PC-9 (cell line): ENCODE measurements around the gene TRPT1. TPM values are rescaled to one million over a fixed set of nuclear protein-coding genes. Genes with fewer than 3 reads are reported as not detected.

Source experiments
- BruUV-seq: library from RNA; stranded (reverse); fragments of 400-500 nt; replicated peaks from 2 replicates; lab custom pipeline; 2021; lab: Mats Ljungman, UMichigan
- CTCF ChIA-PET: fragments of 300-600 bp; sonication (Branson Sonifier 250); formaldehyde crosslinking; loops from one replicate; lab custom pipeline; 2022; ENCODE audit warnings: antibody characterized with exemption; lab: Charles Lee
- POLR2A ChIA-PET: fragments of 300-600 bp; sonication (Branson Sonifier 250); formaldehyde crosslinking; loops from one replicate; lab custom pipeline; 2022; ENCODE audit warnings: antibody characterized with exemption; ENCODE audit not compliant: unreplicated experiment; lab: Charles Lee
- DNase-seq, 2 experiments: peaks; one replicate each; pipeline versions ENCODE4 v3.0.0 to v3.0.0-alpha.2; 2015 to 2022; ENCODE audit warnings: mixed read lengths in 1 of 2
- H2AFZ ChIP-seq: fragments of 200-600 bp; sonication (generic); 2 replicates; pipeline ENCODE4 v1.8.1; 2017; ENCODE audit warnings: antibody characterized with exemption
- H3F3A ChIP-seq: fragments of 200-600 bp; sonication (generic); 2 replicates; pipeline ENCODE4 v1.8.1; 2017; ENCODE audit warnings: antibody characterized with exemption, mild to moderate bottlenecking, low read depth; ENCODE audit not compliant: insufficient read depth
- H3K27ac ChIP-seq: fragments of 200-600 bp; sonication (generic); 2 replicates; pipeline ENCODE4 v1.6.1; 2016; ENCODE audit warnings: mixed run types
- H3K27me3 ChIP-seq: fragments of 200-600 bp; sonication (generic); 2 replicates; pipeline ENCODE4 v1.6.1; 2016; ENCODE audit warnings: low read depth, mixed run types; ENCODE audit not compliant: insufficient read depth
- H3K36me3 ChIP-seq: fragments of 200-600 bp; sonication (generic); 2 replicates; pipeline ENCODE4 v1.6.1; 2016; ENCODE audit warnings: low read depth, mixed run types
- H3K4me1 ChIP-seq: fragments of 200-600 bp; sonication (generic); replicated peaks from 2 replicates; pipeline ENCODE4 v1.6.1; 2016; ENCODE audit warnings: mixed run types; ENCODE audit not compliant: insufficient read depth
- H3K4me2 ChIP-seq: fragments of 200-600 bp; sonication (generic); 2 replicates; pipeline ENCODE4 v1.6.1; 2017; ENCODE audit warnings: mixed run types
- H3K4me3 ChIP-seq: fragments of 200-600 bp; sonication (generic); 2 replicates; pipeline ENCODE4 v1.6.1; 2016; ENCODE audit warnings: mixed run types
- H3K79me2 ChIP-seq: fragments of 200-600 bp; sonication (generic); 2 replicates; pipeline ENCODE4 v1.6.1; 2017; ENCODE audit warnings: low read depth, mixed run types
- H3K9me2 ChIP-seq: fragments of 200-600 bp; sonication (generic); 2 replicates; pipeline ENCODE4 v1.8.1; 2017; ENCODE audit warnings: mild to moderate bottlenecking; ENCODE audit not compliant: insufficient read depth
- H3K9me3 ChIP-seq: fragments of 200-600 bp; sonication (generic); 2 replicates; pipeline ENCODE4 v1.8.1; 2016; ENCODE audit warnings: low read depth; ENCODE audit not compliant: insufficient read depth
- H4K20me1 ChIP-seq: fragments of 200-600 bp; sonication (generic); 2 replicates; pipeline ENCODE4 v1.8.1; 2017; ENCODE audit not compliant: insufficient read depth
- EZH2 ChIP-seq: fragments of 200-600 bp; sonication (generic); IDR thresholded peaks from 2 replicates; pipeline ENCODE4 v1.8.0; 2017; ENCODE audit warnings: antibody characterized with exemption, low read depth
- intact Hi-C: fragments of 100-400 bp; cut with micrococcal nuclease; formaldehyde crosslinking; loops from one replicate; pipeline ENCODE4 v1.10.0; 2022; ENCODE audit not compliant: unreplicated experiment
- total RNA-seq: library from RNA; stranded (reverse); gene quantifications from 2 replicates; pipeline ENCODE4 v1.2.3, GENCODE V29; 2021
- TF ChIP-seq, protein P1 (sequence below): fragments of 200-600 bp; sonication (generic); conservative IDR thresholded peaks from 2 replicates; pipeline ENCODE4 v1.6.1; 2017; ENCODE audit warnings: mixed run types, antibody characterized with exemption, mild to moderate bottlenecking, moderate library complexity

TRPT1 gene
- total RNA-seq, 1 experiment from 2014 or later, result 55.2 TPM

DNA sequence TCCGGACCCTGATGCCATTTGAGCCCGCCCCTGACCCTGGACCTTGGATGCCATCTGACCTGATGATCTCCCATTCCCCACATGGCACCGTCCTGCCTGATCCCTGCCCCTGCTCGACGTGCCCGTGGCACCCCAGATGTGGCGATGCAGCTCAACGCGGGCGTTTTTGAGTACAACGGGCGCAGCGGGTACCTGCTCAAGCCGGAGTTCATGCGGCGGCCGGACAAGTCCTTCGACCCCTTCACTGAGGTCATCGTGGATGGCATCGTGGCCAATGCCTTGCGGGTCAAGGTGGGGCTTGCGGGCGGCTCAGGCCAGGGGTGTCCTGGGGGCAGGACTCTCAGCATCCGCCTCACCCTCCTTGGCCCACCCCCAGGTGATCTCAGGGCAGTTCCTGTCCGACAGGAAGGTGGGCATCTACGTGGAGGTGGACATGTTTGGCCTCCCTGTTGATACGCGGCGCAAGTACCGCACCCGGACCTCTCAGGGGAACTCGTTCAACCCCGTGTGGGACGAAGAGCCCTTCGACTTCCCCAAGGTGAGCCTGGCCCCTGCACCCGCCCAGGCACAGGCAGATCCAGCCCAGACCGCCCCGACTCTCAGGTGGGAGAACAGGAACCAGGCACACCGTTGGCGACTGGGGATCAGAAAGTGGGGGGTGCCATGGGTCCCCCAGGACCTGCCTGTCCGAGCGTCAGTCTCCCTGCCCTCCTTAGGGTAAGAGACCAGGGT, 36.5 kb upstream of the TRPT1 start:
- ChIA-PET POLR2A (no interaction called here), CTCF (no interaction called here)
- H3K27ac ChIP-seq, result no peak overlapping the region
- H3K9me2 ChIP-seq, result no peaks in the 10 kb centered on the region
- no peak overlapping the region for H2AFZ ChIP-seq
- H3K9me3 ChIP-seq, result no peaks in the 10 kb centered on the region
- DNase-seq, result peak in 1 of 2 experiments; percentile 34
- BruUV-seq, result no TSS peak
- H3K27me3 ChIP-seq, result no peaks in the 10 kb centered on the region
- TF ChIP-seq EZH2, result no peak
- TF ChIP-seq, protein P1, sequence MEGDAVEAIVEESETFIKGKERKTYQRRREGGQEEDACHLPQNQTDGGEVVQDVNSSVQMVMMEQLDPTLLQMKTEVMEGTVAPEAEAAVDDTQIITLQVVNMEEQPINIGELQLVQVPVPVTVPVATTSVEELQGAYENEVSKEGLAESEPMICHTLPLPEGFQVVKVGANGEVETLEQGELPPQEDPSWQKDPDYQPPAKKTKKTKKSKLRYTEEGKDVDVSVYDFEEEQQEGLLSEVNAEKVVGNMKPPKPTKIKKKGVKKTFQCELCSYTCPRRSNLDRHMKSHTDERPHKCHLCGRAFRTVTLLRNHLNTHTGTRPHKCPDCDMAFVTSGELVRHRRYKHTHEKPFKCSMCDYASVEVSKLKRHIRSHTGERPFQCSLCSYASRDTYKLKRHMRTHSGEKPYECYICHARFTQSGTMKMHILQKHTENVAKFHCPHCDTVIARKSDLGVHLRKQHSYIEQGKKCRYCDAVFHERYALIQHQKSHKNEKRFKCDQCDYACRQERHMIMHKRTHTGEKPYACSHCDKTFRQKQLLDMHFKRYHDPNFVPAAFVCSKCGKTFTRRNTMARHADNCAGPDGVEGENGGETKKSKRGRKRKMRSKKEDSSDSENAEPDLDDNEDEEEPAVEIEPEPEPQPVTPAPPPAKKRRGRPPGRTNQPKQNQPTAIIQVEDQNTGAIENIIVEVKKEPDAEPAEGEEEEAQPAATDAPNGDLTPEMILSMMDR, result no peak
- peaks cover 10% of the 10 kb centered on the region for H3F3A ChIP-seq
- H3K4me3 ChIP-seq, result no peak overlapping the region
- intact Hi-C loops, result no loop called here
- H3K4me1 ChIP-seq, result no peaks in the 10 kb centered on the region
- no peak overlapping the region for H3K4me2 ChIP-seq
- H3K36me3 ChIP-seq, result peaks cover 9% of the 10 kb centered on the region; the same call in 1 of the 2 replicates
- H3K79me2 ChIP-seq, result no peaks in the 10 kb centered on the region
- no peaks in the 10 kb centered on the region for H4K20me1 ChIP-seq

DNA sequence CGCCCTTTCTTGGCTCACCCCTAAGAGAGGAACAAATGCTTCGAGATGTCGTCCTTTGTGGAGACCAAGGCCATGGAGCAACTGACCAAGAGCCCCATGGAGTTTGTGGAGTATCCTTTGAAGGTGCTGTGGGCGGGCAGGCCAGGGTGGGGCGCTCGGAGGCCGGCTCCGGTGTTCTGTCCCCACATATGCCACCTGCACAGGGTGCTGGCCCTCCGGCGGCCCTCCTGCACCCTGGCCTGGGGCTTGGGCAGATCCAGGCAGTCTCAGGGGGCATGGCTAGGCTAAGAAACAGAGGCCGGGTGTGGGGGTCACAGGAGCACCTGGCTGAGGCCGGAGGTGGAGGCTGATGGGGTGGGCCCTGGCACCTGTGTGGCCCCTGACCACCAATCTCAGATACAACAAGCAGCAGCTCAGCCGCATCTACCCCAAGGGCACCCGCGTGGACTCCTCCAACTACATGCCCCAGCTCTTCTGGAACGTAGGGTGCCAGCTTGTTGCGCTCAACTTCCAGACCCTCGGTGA, 35.6 kb upstream of the TRPT1 start:
- no peaks in the 10 kb centered on the region for H3K4me1 ChIP-seq
- ChIA-PET POLR2A (no interaction called here), CTCF (no interaction called here)
- H3K27ac ChIP-seq, result no peak overlapping the region
- DNase-seq, result no peak
- peaks cover 10% of the 10 kb centered on the region; the same call in 1 of the 2 replicates for H3K36me3 ChIP-seq
- H3K79me2 ChIP-seq, result no peaks in the 10 kb centered on the region
- H3K4me3 ChIP-seq, result no peak overlapping the region
- peaks cover 6% of the 10 kb centered on the region; the same call in 1 of the 2 replicates for H3F3A ChIP-seq
- no peak overlapping the region for H3K4me2 ChIP-seq
- H4K20me1 ChIP-seq, result no peaks in the 10 kb centered on the region
- no peaks in the 10 kb centered on the region for H3K9me2 ChIP-seq
- no TSS peak for BruUV-seq
- no peak overlapping the region for H2AFZ ChIP-seq
- H3K9me3 ChIP-seq, result no peaks in the 10 kb centered on the region
- TF ChIP-seq EZH2, result no peak
- TF ChIP-seq, protein P1, result no peak
- intact Hi-C loops, result no loop called here
- no peaks in the 10 kb centered on the region for H3K27me3 ChIP-seq

DNA sequence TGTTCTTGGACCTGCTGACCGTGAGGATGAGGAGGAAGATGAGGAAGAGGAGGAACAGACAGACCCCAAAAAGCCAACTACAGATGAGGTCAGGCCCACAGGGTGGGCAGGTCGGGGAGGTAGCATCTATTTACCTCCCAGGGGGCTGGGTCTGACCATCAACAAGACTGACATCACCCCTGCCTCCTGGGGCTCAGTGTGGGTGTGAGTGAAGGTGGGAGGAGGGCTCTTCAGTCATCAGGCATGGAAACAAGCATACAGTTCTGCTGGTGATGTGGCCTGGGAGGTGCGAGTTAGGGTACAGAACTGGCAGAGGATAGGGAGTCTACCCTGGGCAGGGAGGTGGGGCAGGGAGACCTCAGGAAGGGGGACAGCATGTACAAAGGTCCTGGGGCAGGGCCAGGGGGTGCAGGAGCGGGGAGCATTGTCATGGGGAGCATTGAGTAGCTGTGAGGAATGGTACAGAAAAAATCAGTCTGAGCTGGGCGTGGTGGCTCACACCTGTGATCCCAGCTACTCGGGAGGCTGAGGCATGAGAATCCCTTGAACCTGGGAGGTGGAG, 34.2 kb upstream of the TRPT1 start:
- ChIA-PET POLR2A (no interaction called here), CTCF (interaction anchor here (0.7 kb wide), 1 partner anchor 23 kb away, joined by 3 read pairs; no protein-coding TSS in a partner anchor)
- H3K79me2 ChIP-seq, result no peaks in the 10 kb centered on the region
- DNase-seq, result peak in 1 of 2 experiments; percentile 31
- TF ChIP-seq, protein P1, result no peak
- TF ChIP-seq EZH2, result no peak
- H3F3A ChIP-seq, result peaks cover 6% of the 10 kb centered on the region; the same call in 1 of the 2 replicates
- no peak overlapping the region for H3K27ac ChIP-seq
- no peak overlapping the region for H3K4me2 ChIP-seq
- intact Hi-C loops, result no loop called here
- H3K27me3 ChIP-seq, result no peaks in the 10 kb centered on the region
- H3K9me2 ChIP-seq, result no peaks in the 10 kb centered on the region
- H2AFZ ChIP-seq, result no peak overlapping the region
- no peaks in the 10 kb centered on the region for H3K9me3 ChIP-seq
- H3K4me3 ChIP-seq, result no peak overlapping the region
- H3K4me1 ChIP-seq, result no peaks in the 10 kb centered on the region
- H3K36me3 ChIP-seq, result peaks cover 14% of the 10 kb centered on the region; the same call in 1 of the 2 replicates
- no peaks in the 10 kb centered on the region for H4K20me1 ChIP-seq
- no TSS peak for BruUV-seq
